GM23338 (cell line): ENCODE results near the gene RRBP1.

Experiments
- EZH2 ChIP-seq: fragments of 200-600 bp; sonication (generic); IDR thresholded peaks from one replicate; pipeline ENCODE4 v1.8.0; 2017; ENCODE audit warnings: antibody characterized with exemption, mild to moderate bottlenecking, low read depth; ENCODE audit not compliant: unreplicated experiment
- EZH2phosphoT487 ChIP-seq: fragments of 200-600 bp; sonication (generic); IDR thresholded peaks from one replicate; pipeline ENCODE4 v1.8.1; 2018; ENCODE audit warnings: antibody characterized with exemption; ENCODE audit not compliant: unreplicated experiment
- POLR2AphosphoS5 ChIP-seq: IDR thresholded peaks from 2 replicates; pipeline ENCODE4 v1.6.1; 2016; ENCODE audit warnings: antibody characterized with exemption, low read depth
- TF ChIP-seq, protein P1 (sequence below), 2 experiments: fragments of 200-600 bp in 1 of 2; sonication (generic) in 1 of 2; conservative IDR thresholded peaks; 2 replicates each; pipeline versions ENCODE4 v1.5.1 to v1.6.1; 2016 to 2017; ENCODE audit warnings: antibody characterized with exemption in 2 of 2, low read depth in 2 of 2, mild to moderate bottlenecking in 2 of 2, moderate library complexity in 1 of 2

DNA sequence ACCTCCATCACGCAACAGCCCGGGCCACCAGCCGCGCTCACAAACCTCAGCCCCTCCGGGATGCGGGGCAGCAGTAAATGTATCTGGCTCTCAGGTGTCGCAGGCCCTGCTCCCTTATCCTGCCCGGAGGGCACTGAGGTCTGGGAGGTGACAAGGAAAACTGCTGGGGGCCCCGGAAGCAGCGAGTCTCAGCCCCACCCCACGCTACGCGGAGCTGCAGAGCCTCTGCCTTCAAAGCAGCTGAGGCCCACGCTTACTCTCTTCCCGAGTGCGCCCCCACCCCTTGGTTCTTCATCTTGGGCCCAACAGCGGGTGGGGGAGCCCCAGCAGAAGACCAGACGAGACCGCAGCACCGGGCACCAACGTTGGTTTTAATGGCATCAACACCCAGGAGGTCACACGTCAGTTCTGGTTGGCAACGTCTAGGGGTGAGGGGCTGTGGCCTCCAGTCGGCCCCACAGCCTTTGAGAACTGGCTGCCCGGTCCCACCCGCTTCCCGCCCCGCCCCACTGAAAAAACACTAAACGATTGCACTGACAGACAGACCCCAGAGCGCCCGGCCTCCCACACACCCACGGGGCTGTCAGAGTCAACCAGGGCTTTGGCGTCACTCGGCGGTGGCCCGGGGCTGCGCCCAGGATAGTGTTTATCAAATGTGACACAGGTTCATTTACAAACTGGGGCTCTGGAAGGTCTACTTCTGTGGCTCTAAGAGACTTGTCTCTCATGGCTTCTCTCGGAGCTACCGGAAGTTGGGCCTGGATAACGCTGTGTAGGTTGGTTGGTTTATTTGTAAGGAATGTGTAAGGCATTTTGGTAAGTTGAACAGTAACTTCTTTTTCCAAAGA lies 68.5 kb downstream of the RRBP1 start:
- TF ChIP-seq, protein P1, sequence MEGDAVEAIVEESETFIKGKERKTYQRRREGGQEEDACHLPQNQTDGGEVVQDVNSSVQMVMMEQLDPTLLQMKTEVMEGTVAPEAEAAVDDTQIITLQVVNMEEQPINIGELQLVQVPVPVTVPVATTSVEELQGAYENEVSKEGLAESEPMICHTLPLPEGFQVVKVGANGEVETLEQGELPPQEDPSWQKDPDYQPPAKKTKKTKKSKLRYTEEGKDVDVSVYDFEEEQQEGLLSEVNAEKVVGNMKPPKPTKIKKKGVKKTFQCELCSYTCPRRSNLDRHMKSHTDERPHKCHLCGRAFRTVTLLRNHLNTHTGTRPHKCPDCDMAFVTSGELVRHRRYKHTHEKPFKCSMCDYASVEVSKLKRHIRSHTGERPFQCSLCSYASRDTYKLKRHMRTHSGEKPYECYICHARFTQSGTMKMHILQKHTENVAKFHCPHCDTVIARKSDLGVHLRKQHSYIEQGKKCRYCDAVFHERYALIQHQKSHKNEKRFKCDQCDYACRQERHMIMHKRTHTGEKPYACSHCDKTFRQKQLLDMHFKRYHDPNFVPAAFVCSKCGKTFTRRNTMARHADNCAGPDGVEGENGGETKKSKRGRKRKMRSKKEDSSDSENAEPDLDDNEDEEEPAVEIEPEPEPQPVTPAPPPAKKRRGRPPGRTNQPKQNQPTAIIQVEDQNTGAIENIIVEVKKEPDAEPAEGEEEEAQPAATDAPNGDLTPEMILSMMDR (conservative IDR thresholded peaks at IDR 0.05; ENCODE audit: low read depth in 2 of 2) = no peak
- TF ChIP-seq POLR2AphosphoS5 (no peak), EZH2phosphoT487 (no peak), EZH2 (no peak)
